ENCODE measurements around the gene CCDC157.

- no peak for TF ChIP-seq CTCF (IDR thresholded peaks at IDR 0.05)
- TF ChIP-seq POLR2AphosphoS5 (IDR thresholded peaks at IDR 0.05), result no peak
- no peak for TF ChIP-seq POLR2A (IDR thresholded peaks at IDR 0.05)
- TF ChIP-seq EP300 (IDR thresholded peaks at IDR 0.05), result no peak
Observed at GRCh38 chr22:30371981-30372380, 15.2 kb downstream of the CCDC157 start.

Measured in suprapubic skin (tissue), 4 donors.